HCT116 (cell line): ENCODE results near the gene MCF2L. TPM values are rescaled to one million over a fixed set of nuclear protein-coding genes. Genes with fewer than 3 reads are reported as not detected.

Experiments used
- ATAC-seq: fragments of 200-7000 bp; cut with Tn5 transposase; 2 replicates; pipeline ENCODE4 v1.9.1; 2020; ENCODE audit warnings: mild to moderate bottlenecking, moderate library complexity
- BruUV-seq: library from RNA; stranded (reverse); fragments of 400-500 nt; replicated peaks from 2 replicates; lab custom pipeline; 2021; lab: Mats Ljungman, UMichigan
- CTCF ChIA-PET: fragments of 300-600 bp; sonication (Branson Sonifier 250); formaldehyde crosslinking; loops from one replicate; lab custom pipeline; 2021; ENCODE audit warnings: antibody characterized with exemption; lab: Charles Lee
- POLR2A ChIA-PET: fragments of 300-600, 350-600 bp; sonication (Branson Sonifier 250); formaldehyde crosslinking; loops from one replicate; lab custom pipeline; 2021; ENCODE audit warnings: antibody characterized with exemption; lab: Charles Lee
- RAD21 ChIA-PET, 2 experiments: fragments of 300-600 bp; sonication (Branson Sonifier 250); formaldehyde crosslinking; loops; one replicate each; lab custom pipeline; 2023; ENCODE audit warnings: low total read pairs in 2 of 2; ENCODE audit not compliant: uncharacterized antibody in 2 of 2, unreplicated experiment in 2 of 2, low non-redundant PET in 1 of 2; lab: Charles Lee
- DNase-seq: peaks from one replicate; pipeline ENCODE4 v3.0.0-alpha.2; 2010; ENCODE audit warnings: low read depth, low spot score
- H2AFZ ChIP-seq: fragments of 200-600 bp; shearing (Covaris generic), sonication (generic); 2 replicates; pipeline ENCODE4 v1.6.1; 2017; ENCODE audit warnings: low read depth, mixed run types, mixed read lengths, antibody characterized with exemption, low read length; ENCODE audit not compliant: poor library complexity, severe bottlenecking
- H3K27ac ChIP-seq: 2 replicates; pipeline ENCODE4 v1.5.1; 2012; ENCODE audit warnings: low read depth, low read length
- H3K27me3 ChIP-seq: fragments of 200-600 bp; sonication (generic); 2 replicates; pipeline ENCODE4 v1.6.1; 2016; ENCODE audit warnings: mixed run types, low read length, mixed read lengths; ENCODE audit not compliant: insufficient read depth
- H3K36me3 ChIP-seq, 2 experiments: fragments of 200-500 bp in 1 of 2; fragments of 200-600 bp in 1 of 2; sonication (Bioruptor generic) in 1 of 2; sonication (generic) in 1 of 2; 2 replicates each; pipeline versions ENCODE4 v1.5.1 to v1.6.1; 2014 to 2016; ENCODE audit warnings: low read length in 2 of 2, inconsistent platforms in 1 of 2, mixed read lengths in 1 of 2, mixed run types in 1 of 2; ENCODE audit not compliant: insufficient read depth in 2 of 2, control insufficient read depth in 1 of 2
- H3K4me1 ChIP-seq, 2 experiments: fragments of 200-600 bp in 1 of 2; sonication (generic) in 1 of 2; 2 replicates each; pipeline versions ENCODE4 v1.5.1 to v1.6.1; 2012 to 2017; ENCODE audit warnings: low read length in 2 of 2, inconsistent platforms in 1 of 2, mild to moderate bottlenecking in 1 of 2, mixed read lengths in 1 of 2, mixed run types in 1 of 2, moderate library complexity in 1 of 2; ENCODE audit not compliant: insufficient read depth in 2 of 2, control insufficient read depth in 1 of 2
- H3K4me2 ChIP-seq: fragments of 200-600 bp; sonication (generic); 2 replicates; pipeline ENCODE4 v1.6.1; 2017; ENCODE audit warnings: mixed run types, low read length, mixed read lengths
- H3K4me3 ChIP-seq, 2 experiments: fragments of 200-600 bp in 1 of 2; sonication (generic) in 1 of 2; replicated peaks in 1 of 2; 2 replicates each; pipeline ENCODE4 v1.5.1; 2011 to 2016; ENCODE audit warnings: low read length in 2 of 2, control low read depth in 1 of 2, low read depth in 1 of 2, mild to moderate bottlenecking in 1 of 2, mixed read lengths in 1 of 2, mixed run types in 1 of 2
- H3K79me2 ChIP-seq: fragments of 200-600 bp; sonication (generic); 2 replicates; pipeline ENCODE4 v1.6.1; 2017; ENCODE audit warnings: mild to moderate bottlenecking, mixed run types, low read length, moderate library complexity, mixed read lengths; ENCODE audit not compliant: insufficient read depth
- H3K9ac ChIP-seq: fragments of 200-600 bp; sonication (generic); 2 replicates; pipeline ENCODE4 v1.6.1; 2016; ENCODE audit warnings: low read length, mixed read lengths
- H3K9me2 ChIP-seq: fragments of 200-600 bp; sonication (generic), shearing (Covaris generic); 2 replicates; pipeline ENCODE4 v1.6.1; 2017; ENCODE audit warnings: mixed run types, mild to moderate bottlenecking, moderate library complexity; ENCODE audit not compliant: insufficient read depth
- H3K9me3 ChIP-seq, 2 experiments: fragments of 200-500 bp in 1 of 2; fragments of 200-600 bp in 1 of 2; sonication (Bioruptor generic) in 1 of 2; sonication (generic) in 1 of 2; 2 replicates each; pipeline ENCODE4 v1.6.1; 2014 to 2017; ENCODE audit warnings: low read length in 2 of 2, mixed read lengths in 2 of 2, inconsistent platforms in 1 of 2, low read depth in 1 of 2, mild to moderate bottlenecking in 1 of 2, mixed run types in 1 of 2, moderate library complexity in 1 of 2; ENCODE audit not compliant: control insufficient read depth in 1 of 2, insufficient read depth in 1 of 2
- H4K20me1 ChIP-seq: fragments of 200-600 bp; sonication (generic), shearing (Covaris generic); 2 replicates; pipeline ENCODE4 v1.6.1; 2017; ENCODE audit warnings: mixed run types, mild to moderate bottlenecking, moderate library complexity; ENCODE audit not compliant: insufficient read depth
- ATF3 ChIP-seq: IDR thresholded peaks from 2 replicates; pipeline ENCODE4 v1.6.1; 2012
- CBX3 ChIP-seq: IDR thresholded peaks from 2 replicates; pipeline ENCODE4 v1.6.1; 2012; ENCODE audit warnings: low read depth
- CEBPB ChIP-seq: IDR thresholded peaks from 2 replicates; pipeline ENCODE4 v1.6.1; 2012; ENCODE audit warnings: low read depth
- EGR1 ChIP-seq: IDR thresholded peaks from 2 replicates; pipeline ENCODE4 v1.6.1; 2012; ENCODE audit warnings: low read depth
- ELF1 ChIP-seq: IDR thresholded peaks from 2 replicates; pipeline ENCODE4 v1.6.1; 2012; ENCODE audit warnings: low read depth, borderline replicate concordance
- EZH2 ChIP-seq: fragments of 200-600 bp; sonication (generic); IDR thresholded peaks from 2 replicates; pipeline ENCODE4 v1.6.1; 2017; ENCODE audit warnings: antibody characterized with exemption, mixed run types
- EZH2phosphoT487 ChIP-seq: fragments of 200-600 bp; IDR thresholded peaks from 2 replicates; pipeline ENCODE4 v1.6.1; 2018; ENCODE audit warnings: antibody characterized with exemption, borderline replicate concordance
- FOSL1 ChIP-seq: IDR thresholded peaks from 2 replicates; pipeline ENCODE4 v1.6.1; 2012; ENCODE audit warnings: low read depth
- JUND ChIP-seq: IDR thresholded peaks from 2 replicates; pipeline ENCODE4 v1.6.1; 2012
- POLR2A ChIP-seq: IDR thresholded peaks from 2 replicates; pipeline ENCODE4 v1.7.0; 2011; ENCODE audit warnings: borderline replicate concordance; ENCODE audit not compliant: insufficient read depth, insufficient read length; ENCODE audit errors: extremely low read depth
- POLR2AphosphoS5 ChIP-seq: IDR thresholded peaks from 2 replicates; pipeline ENCODE4 v1.6.1; 2011; ENCODE audit warnings: mild to moderate bottlenecking, low read depth, low read length, moderate library complexity
- SIN3A ChIP-seq: IDR thresholded peaks from 2 replicates; pipeline ENCODE4 v1.6.1; 2012; ENCODE audit warnings: low read depth
- SRF ChIP-seq: IDR thresholded peaks from 2 replicates; pipeline ENCODE4 v1.6.1; 2012; ENCODE audit warnings: low read depth
- TCF7L2 ChIP-seq: IDR thresholded peaks from 2 replicates; pipeline ENCODE4 v1.7.0; 2011; ENCODE audit warnings: borderline replicate concordance, inconsistent platforms; ENCODE audit not compliant: insufficient read depth, insufficient read length; ENCODE audit errors: extremely low read depth
- YY1 ChIP-seq: IDR thresholded peaks from 2 replicates; pipeline ENCODE4 v1.6.1; 2011; ENCODE audit warnings: low read length, low read depth, moderate library complexity, mild to moderate bottlenecking; ENCODE audit not compliant: insufficient replicate concordance; ENCODE audit errors: extremely low read depth
- ZBTB33 ChIP-seq: IDR thresholded peaks from 2 replicates; pipeline ENCODE4 v1.6.1; 2011; ENCODE audit warnings: mild to moderate bottlenecking, low read length, moderate library complexity; ENCODE audit not compliant: insufficient replicate concordance; ENCODE audit errors: extremely low read depth
- ZFX ChIP-seq: fragments of 450-650 bp; IDR thresholded peaks from 2 replicates; pipeline ENCODE4 v1.6.1; 2017
- ZNF274 ChIP-seq: fragments of 200-500 bp; sonication (Bioruptor generic); IDR thresholded peaks from 2 replicates; pipeline ENCODE4 v1.6.1; 2014; ENCODE audit warnings: mild to moderate bottlenecking, low read depth, low read length, inconsistent platforms
- intact Hi-C: fragments of 100-400 bp; cut with micrococcal nuclease; formaldehyde crosslinking; loops from 2 replicates; pipeline ENCODE4 v1.10.0; 2022
- total RNA-seq: library from RNA; stranded (reverse); gene quantifications from one replicate; pipeline ENCODE4 v1.2.1, GENCODE V29; 2021; ENCODE audit not compliant: unreplicated experiment
- TF ChIP-seq, protein P1 (sequence below): IDR thresholded peaks from 2 replicates; pipeline ENCODE4 v1.6.1; 2012
- TF ChIP-seq, protein P2 (sequence below), 3 experiments: fragments of 200-600 bp in 1 of 3; sonication (generic) in 1 of 3; IDR thresholded peaks in 2 of 3; conservative IDR thresholded peaks in 1 of 3; 2 replicates each; pipeline ENCODE4 v1.5.1; 2012 to 2017; ENCODE audit warnings: low read depth in 2 of 3, low read length in 2 of 3, antibody characterized with exemption in 1 of 3, borderline replicate concordance in 1 of 3, control low read depth in 1 of 3, mild to moderate bottlenecking in 1 of 3, mixed read lengths in 1 of 3, mixed run types in 1 of 3, moderate library complexity in 1 of 3; ENCODE audit not compliant: insufficient read depth in 1 of 3

The MCF2L gene
- total RNA-seq, 1 experiment from 2014 or later: 19.3 TPM

- Histone ChIP-seq H3K9ac (no peak overlapping the region), H3K9me3 (no peaks in the 10 kb centered on the region), H3K9me2 (no peaks in the 10 kb centered on the region), H3K4me1 (peaks cover 0 to 18% of the 10 kb centered on the region in 2 experiments; a peak in 2 of 4 replicates), H2AFZ (no peak overlapping the region), H4K20me1 (no peaks in the 10 kb centered on the region), H3K4me2 (no peak overlapping the region), H3K79me2 (no peaks in the 10 kb centered on the region), H3K27me3 (no peaks in the 10 kb centered on the region), H3K36me3 (no peaks in the 10 kb centered on the region), H3K4me3 (no peak overlapping the region), H3K27ac (no peak overlapping the region)
- no peak for ATAC-seq
- POLR2A ChIA-PET: no interaction called here
- no peak for DNase-seq
- RAD21 ChIA-PET: no interaction called here
- CTCF ChIA-PET: no interaction called here
- intact Hi-C loops: no loop called here
- BruUV-seq: no TSS peak
- TF ChIP-seq EZH2phosphoT487 (no peak), POLR2AphosphoS5 (no peak), ATF3 (no peak), SIN3A (no peak), SRF (no peak), CEBPB (no peak), YY1 (no peak), ZBTB33 (no peak), ELF1 (no peak), EGR1 (no peak), ZNF274 (no peak), POLR2A (no peak), FOSL1 (no peak), CBX3 (no peak), EZH2 (no peak), JUND (no peak), ZFX (no peak), TCF7L2 (no peak)
- TF ChIP-seq, protein P1, sequence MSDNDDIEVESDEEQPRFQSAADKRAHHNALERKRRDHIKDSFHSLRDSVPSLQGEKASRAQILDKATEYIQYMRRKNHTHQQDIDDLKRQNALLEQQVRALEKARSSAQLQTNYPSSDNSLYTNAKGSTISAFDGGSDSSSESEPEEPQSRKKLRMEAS: no peak
- TF ChIP-seq, protein P2, sequence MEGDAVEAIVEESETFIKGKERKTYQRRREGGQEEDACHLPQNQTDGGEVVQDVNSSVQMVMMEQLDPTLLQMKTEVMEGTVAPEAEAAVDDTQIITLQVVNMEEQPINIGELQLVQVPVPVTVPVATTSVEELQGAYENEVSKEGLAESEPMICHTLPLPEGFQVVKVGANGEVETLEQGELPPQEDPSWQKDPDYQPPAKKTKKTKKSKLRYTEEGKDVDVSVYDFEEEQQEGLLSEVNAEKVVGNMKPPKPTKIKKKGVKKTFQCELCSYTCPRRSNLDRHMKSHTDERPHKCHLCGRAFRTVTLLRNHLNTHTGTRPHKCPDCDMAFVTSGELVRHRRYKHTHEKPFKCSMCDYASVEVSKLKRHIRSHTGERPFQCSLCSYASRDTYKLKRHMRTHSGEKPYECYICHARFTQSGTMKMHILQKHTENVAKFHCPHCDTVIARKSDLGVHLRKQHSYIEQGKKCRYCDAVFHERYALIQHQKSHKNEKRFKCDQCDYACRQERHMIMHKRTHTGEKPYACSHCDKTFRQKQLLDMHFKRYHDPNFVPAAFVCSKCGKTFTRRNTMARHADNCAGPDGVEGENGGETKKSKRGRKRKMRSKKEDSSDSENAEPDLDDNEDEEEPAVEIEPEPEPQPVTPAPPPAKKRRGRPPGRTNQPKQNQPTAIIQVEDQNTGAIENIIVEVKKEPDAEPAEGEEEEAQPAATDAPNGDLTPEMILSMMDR (IDR thresholded peaks at IDR 0.05 in 2 of 3, conservative IDR thresholded peaks at IDR 0.05 in 1 of 3; ENCODE audit: borderline replicate concordance in 1 of 3, insufficient read depth in 1 of 3, low read depth in 2 of 3, low read length in 2 of 3): no peak
Measured at GRCh38 chr13:112997188-112998130, 28.4 kb downstream of the MCF2L start.
